ENCODE measurements around the gene SPATA9.

GRCh38 chr5:95609711-95610110 lies 73.1 kb downstream of the SPATA9 start:
- TF ChIP-seq CTCF (IDR thresholded peaks at IDR 0.05) (no peak), POLR2A (IDR thresholded peaks at IDR 0.05) (no peak)
